Retinal pigment epithelial cell (primary cell): ENCODE measurements around the gene TMEM273.

ENCODE experiments used
- DNase-seq: peaks from one replicate; pipeline ENCODE4 v3.0.0-alpha.2; 2010; ENCODE audit warnings: low read depth
- H3K4me3 ChIP-seq: 2 replicates; pipeline ENCODE4 v1.5.1; 2011; ENCODE audit warnings: mild to moderate bottlenecking, low read length, control low read depth, moderate library complexity
- TF ChIP-seq, protein P1 (sequence below): conservative IDR thresholded peaks from 2 replicates; pipeline ENCODE4 v1.5.1; 2011; ENCODE audit warnings: low read depth, low read length, control low read depth, inconsistent platforms

Gene TMEM273

DNA sequence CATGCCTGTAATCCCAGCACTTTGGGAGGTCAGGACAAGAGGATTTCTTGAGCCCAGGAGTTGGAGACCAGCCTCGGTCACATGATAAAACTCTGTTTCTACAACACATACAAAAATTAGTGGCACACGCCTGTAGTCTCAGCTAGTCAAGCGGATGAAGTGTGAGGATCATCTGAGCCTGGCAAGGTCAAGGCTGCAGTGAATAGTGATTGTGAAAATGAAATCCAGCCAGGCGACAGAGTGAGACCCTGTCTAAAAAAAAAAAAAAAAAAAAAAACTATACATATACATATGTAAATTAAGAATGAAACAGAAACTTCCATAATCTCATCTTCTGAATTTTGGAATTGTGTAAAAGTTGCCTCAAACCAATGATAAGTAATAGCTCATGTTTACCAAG, 36.2 kb downstream of the TMEM273 start:
- TF ChIP-seq, protein P1, sequence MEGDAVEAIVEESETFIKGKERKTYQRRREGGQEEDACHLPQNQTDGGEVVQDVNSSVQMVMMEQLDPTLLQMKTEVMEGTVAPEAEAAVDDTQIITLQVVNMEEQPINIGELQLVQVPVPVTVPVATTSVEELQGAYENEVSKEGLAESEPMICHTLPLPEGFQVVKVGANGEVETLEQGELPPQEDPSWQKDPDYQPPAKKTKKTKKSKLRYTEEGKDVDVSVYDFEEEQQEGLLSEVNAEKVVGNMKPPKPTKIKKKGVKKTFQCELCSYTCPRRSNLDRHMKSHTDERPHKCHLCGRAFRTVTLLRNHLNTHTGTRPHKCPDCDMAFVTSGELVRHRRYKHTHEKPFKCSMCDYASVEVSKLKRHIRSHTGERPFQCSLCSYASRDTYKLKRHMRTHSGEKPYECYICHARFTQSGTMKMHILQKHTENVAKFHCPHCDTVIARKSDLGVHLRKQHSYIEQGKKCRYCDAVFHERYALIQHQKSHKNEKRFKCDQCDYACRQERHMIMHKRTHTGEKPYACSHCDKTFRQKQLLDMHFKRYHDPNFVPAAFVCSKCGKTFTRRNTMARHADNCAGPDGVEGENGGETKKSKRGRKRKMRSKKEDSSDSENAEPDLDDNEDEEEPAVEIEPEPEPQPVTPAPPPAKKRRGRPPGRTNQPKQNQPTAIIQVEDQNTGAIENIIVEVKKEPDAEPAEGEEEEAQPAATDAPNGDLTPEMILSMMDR: no peak
- no peak for DNase-seq

GRCh38 chr10:49151481-49151880, 36.7 kb downstream of the TMEM273 start:
- TF ChIP-seq, protein P1: no peak
- DNase-seq: no peak
- no peak overlapping the region for H3K4me3 ChIP-seq

More for the DNA sequence above, 36.2 kb downstream of the TMEM273 start:
- H3K4me3 ChIP-seq: no peak overlapping the region

- DNase-seq: no peak
- TF ChIP-seq, protein P1: no peak
- no peak overlapping the region for H3K4me3 ChIP-seq
These were observed 37.2 kb downstream of the TMEM273 start for GRCh38 chr10:49151025-49151445.

- TF ChIP-seq, protein P1: no peak
- no peak overlapping the region for H3K4me3 ChIP-seq
- DNase-seq: no peak
These were observed 37.8 kb downstream of the TMEM273 start for GRCh38 chr10:49150426-49150825.

- TF ChIP-seq, protein P1: no peak
- no peak overlapping the region for H3K4me3 ChIP-seq
- DNase-seq: no peak
These were observed 38.3 kb downstream of the TMEM273 start for GRCh38 chr10:49149881-49150280.

DNA sequence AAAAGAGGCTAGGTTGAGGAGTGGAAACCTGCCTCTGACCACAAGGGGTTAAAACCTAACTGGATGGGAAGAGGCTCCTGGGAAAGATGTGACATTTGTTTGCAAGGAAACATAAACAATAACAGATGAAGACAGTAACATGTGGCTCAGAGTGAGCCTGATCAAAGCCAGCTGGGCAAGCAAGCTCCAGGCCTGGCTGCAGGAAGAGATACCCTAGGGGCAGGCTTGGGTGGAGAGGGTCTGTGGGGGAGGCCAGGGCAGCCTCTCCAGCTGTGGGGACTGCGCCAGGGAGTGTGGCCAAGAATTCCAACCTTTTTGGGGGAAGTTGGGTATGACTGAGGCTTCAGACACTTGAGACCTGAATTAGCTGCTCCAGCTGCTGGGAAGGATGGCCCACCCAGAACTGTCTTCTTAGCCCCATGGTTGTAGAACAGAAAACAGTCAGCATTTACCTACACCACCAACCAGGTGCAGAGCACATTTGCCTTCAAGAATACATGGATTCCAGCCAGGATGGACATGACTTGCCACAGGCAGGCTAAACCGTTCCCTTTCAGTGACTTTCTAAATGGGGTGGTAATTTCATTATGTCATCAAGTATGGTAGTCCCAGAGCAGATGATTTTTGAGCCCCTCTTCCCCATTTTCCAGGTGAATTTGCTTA, 44.0 kb downstream of the TMEM273 start:
- TF ChIP-seq, protein P1: no peak
- no peak overlapping the region for H3K4me3 ChIP-seq
- no peak for DNase-seq

GRCh38 chr10:49143249-49143648, 44.9 kb downstream of the TMEM273 start:
- H3K4me3 ChIP-seq: no peak overlapping the region
- TF ChIP-seq, protein P1: no peak
- no peak for DNase-seq
